ENCODE results near the gene GLG1.

GLG1 gene

GRCh38 chr16:74607310-74607961 lies 522 bp upstream of the GLG1 start:
- Histone ChIP-seq H3K79me2 (ENCODE audit: control insufficient read depth, low read length) (peaks cover 44% of the 10 kb centered on the region), H3K4me3 (ENCODE audit: low read length) (peak overlapping the region; percentile 96), H3K36me3 (ENCODE audit: control insufficient read depth, low read length) (peaks cover 6% of the 10 kb centered on the region; the same call in 1 of the 2 replicates), H3K9me3 (ENCODE audit: control insufficient read depth, insufficient read depth, low read length) (no peaks in the 10 kb centered on the region), H3K27me3 (ENCODE audit: control insufficient read depth, low read length) (no peaks in the 10 kb centered on the region), H3K4me2 (ENCODE audit: low read length) (peak overlapping the region; percentile 83), H3K9me2 (replicated peaks; ENCODE audit: control insufficient read depth, low read length) (no peaks in the 10 kb centered on the region), H3K4me1 (ENCODE audit: control insufficient read depth, low read length) (peaks cover 21% of the 10 kb centered on the region), H3K27ac (ENCODE audit: low read depth, low read length) (no peak overlapping the region), H4K20me1 (ENCODE audit: control insufficient read depth, insufficient read depth, low read depth, low read length) (peaks cover 3% of the 10 kb centered on the region; the same call in 1 of the 2 replicates), H3F3A (ENCODE audit: control insufficient read depth, insufficient read depth) (no peaks in the 10 kb centered on the region)
- TF ChIP-seq CTCF (IDR thresholded peaks at IDR 0.05; ENCODE audit: low read depth, low read length, poor library complexity, severe bottlenecking) (no peak), EZH2phosphoT487 (IDR thresholded peaks at IDR 0.05; ENCODE audit: borderline replicate concordance, low read length) (no peak)

GRCh38 chr16:74605746-74606520 lies 981 bp downstream of the GLG1 start:
- Histone ChIP-seq H3K9me3 (ENCODE audit: control insufficient read depth, insufficient read depth, low read length) (no peaks in the 10 kb centered on the region), H3K4me3 (ENCODE audit: low read length) (peak overlapping the region; percentile 96), H3K36me3 (ENCODE audit: control insufficient read depth, low read length) (peaks cover 6% of the 10 kb centered on the region; the same call in 1 of the 2 replicates), H4K20me1 (ENCODE audit: control insufficient read depth, insufficient read depth, low read depth, low read length) (peaks cover 13% of the 10 kb centered on the region), H3K79me2 (ENCODE audit: control insufficient read depth, low read length) (peaks cover 59% of the 10 kb centered on the region), H3K27ac (ENCODE audit: low read depth, low read length) (no peak overlapping the region), H3K27me3 (ENCODE audit: control insufficient read depth, low read length) (no peaks in the 10 kb centered on the region), H3F3A (ENCODE audit: control insufficient read depth, insufficient read depth) (no peaks in the 10 kb centered on the region), H3K9me2 (replicated peaks; ENCODE audit: control insufficient read depth, low read length) (no peaks in the 10 kb centered on the region), H3K4me1 (ENCODE audit: control insufficient read depth, low read length) (peaks cover 23% of the 10 kb centered on the region), H3K4me2 (ENCODE audit: low read length) (peak overlapping the region; percentile 83)
- TF ChIP-seq CTCF (IDR thresholded peaks at IDR 0.05; ENCODE audit: low read depth, low read length, poor library complexity, severe bottlenecking), result no peak
- no peak for TF ChIP-seq EZH2phosphoT487 (IDR thresholded peaks at IDR 0.05; ENCODE audit: borderline replicate concordance, low read length)

GRCh38 chr16:74605332-74605731 lies 1.6 kb downstream of the GLG1 start:
- H3K27ac ChIP-seq (ENCODE audit: low read depth, low read length), result no peak overlapping the region
- H3K9me2 ChIP-seq (replicated peaks; ENCODE audit: control insufficient read depth, low read length), result no peaks in the 10 kb centered on the region
- no peaks in the 10 kb centered on the region for H3F3A ChIP-seq (ENCODE audit: control insufficient read depth, insufficient read depth)
- peak overlapping the region; percentile 96 for H3K4me3 ChIP-seq (ENCODE audit: low read length)
- peak overlapping the region; percentile 83 for H3K4me2 ChIP-seq (ENCODE audit: low read length)
- H3K4me1 ChIP-seq (ENCODE audit: control insufficient read depth, low read length), result peaks cover 23% of the 10 kb centered on the region
- H4K20me1 ChIP-seq (ENCODE audit: control insufficient read depth, insufficient read depth, low read depth, low read length), result peaks cover 13% of the 10 kb centered on the region
- no peaks in the 10 kb centered on the region for H3K9me3 ChIP-seq (ENCODE audit: control insufficient read depth, insufficient read depth, low read length)
- TF ChIP-seq EZH2phosphoT487 (IDR thresholded peaks at IDR 0.05; ENCODE audit: borderline replicate concordance, low read length), result no peak
- TF ChIP-seq CTCF (IDR thresholded peaks at IDR 0.05; ENCODE audit: low read depth, low read length, poor library complexity, severe bottlenecking), result no peak
- H3K36me3 ChIP-seq (ENCODE audit: control insufficient read depth, low read length), result peaks cover 6% of the 10 kb centered on the region; the same call in 1 of the 2 replicates
- H3K79me2 ChIP-seq (ENCODE audit: control insufficient read depth, low read length), result peaks cover 65% of the 10 kb centered on the region
- no peaks in the 10 kb centered on the region for H3K27me3 ChIP-seq (ENCODE audit: control insufficient read depth, low read length)

Data from DOHH2 (cell line).